GM23338 (cell line): ENCODE results near the gene ACOX3.

Experiments used
- CREB1 ChIP-seq: fragments of 250-450 bp; sonication (Bioruptor Pico); IDR thresholded peaks from 2 replicates; pipeline ENCODE4 v1.5.0; 2020; ENCODE audit warnings: low read depth, mild to moderate bottlenecking, moderate library complexity
- CTCF ChIP-seq, 2 experiments: fragments of 200-600 bp in 1 of 2; sonication (generic) in 1 of 2; conservative IDR thresholded peaks; 2 replicates each; pipeline versions ENCODE4 v1.5.1 to v1.6.1; 2016 to 2017; ENCODE audit warnings: antibody characterized with exemption in 2 of 2, low read depth in 2 of 2, mild to moderate bottlenecking in 2 of 2, moderate library complexity in 1 of 2
- EZH2 ChIP-seq: fragments of 200-600 bp; sonication (generic); IDR thresholded peaks from one replicate; pipeline ENCODE4 v1.8.0; 2017; ENCODE audit warnings: antibody characterized with exemption, mild to moderate bottlenecking, low read depth; ENCODE audit not compliant: unreplicated experiment
- EZH2phosphoT487 ChIP-seq: fragments of 200-600 bp; sonication (generic); IDR thresholded peaks from one replicate; pipeline ENCODE4 v1.8.1; 2018; ENCODE audit warnings: antibody characterized with exemption; ENCODE audit not compliant: unreplicated experiment
- REST ChIP-seq: IDR thresholded peaks from one replicate; pipeline ENCODE4 v1.6.1; 2018; ENCODE audit warnings: antibody characterized with exemption; ENCODE audit not compliant: unreplicated experiment

- TF ChIP-seq CTCF (conservative IDR thresholded peaks at IDR 0.05; ENCODE audit: low read depth in 2 of 2): no peak
- no peak for TF ChIP-seq EZH2
- TF ChIP-seq EZH2phosphoT487: no peak
- no peak for TF ChIP-seq REST
- TF ChIP-seq CREB1: no peak
Measured at GRCh38 chr4:8411351-8412180, 29.0 kb downstream of the ACOX3 start.
